Vagina (tissue), 2 donors: ENCODE data around the gene RFX2. TPM values are rescaled to one million over a fixed set of nuclear protein-coding genes. Genes with fewer than 3 reads are reported as not detected.

Source experiments
- DNase-seq, 2 donors: peaks; one replicate each; pipeline ENCODE4 v3.0.0-alpha.2; 2017; ENCODE audit errors: extremely low spot score in 2 of 2
- H3K27ac ChIP-seq: fragments of 200-600 bp; sonication (generic); one replicate; pipeline ENCODE4 v1.5.1; 2019
- H3K27me3 ChIP-seq: fragments of 200-600 bp; sonication (generic); one replicate; pipeline ENCODE4 v1.5.1; 2019
- H3K36me3 ChIP-seq, 2 donors: fragments of 200-600 bp; sonication (generic); one replicate each; pipeline ENCODE4 v1.5.1; 2017 to 2019
- H3K4me1 ChIP-seq: fragments of 200-600 bp; sonication (generic); one replicate; pipeline ENCODE4 v1.5.1; 2019
- H3K4me3 ChIP-seq, 2 donors: fragments of 200-600 bp; sonication (generic); 1 replicate in 1 of 2; 2 replicates in 1 of 2; pipeline ENCODE4 v1.5.1; 2016 to 2019
- H3K9me3 ChIP-seq: fragments of 200-600 bp; sonication (generic); one replicate; pipeline ENCODE4 v1.5.1; 2019
- POLR2A ChIP-seq, 2 donors: fragments of 450-650 bp; IDR thresholded peaks; one replicate each; pipeline ENCODE4 v1.6.1; 2017; ENCODE audit warnings: antibody characterized with exemption in 2 of 2, mild to moderate bottlenecking in 2 of 2, moderate library complexity in 2 of 2
- POLR2AphosphoS5 ChIP-seq, 2 donors: sonication (generic); formaldehyde crosslinking; IDR thresholded peaks; one replicate each; pipeline ENCODE4 v1.9.0; 2017; ENCODE audit warnings: antibody characterized with exemption in 2 of 2, mild to moderate bottlenecking in 2 of 2, low read depth in 1 of 2; ENCODE audit not compliant: insufficient read depth in 1 of 2
- intact Hi-C: fragments of 100-400 bp; cut with DNase I; formaldehyde crosslinking; loops from one replicate; pipeline ENCODE4 v1.15.1; 2023
- total RNA-seq: library from RNA; depleted of rRNA; stranded (reverse); fragments of >200 nt; gene quantifications from one replicate; pipeline ENCODE4 v1.2.3, GENCODE V29; 2016
- TF ChIP-seq, protein P1 (sequence below), 3 experiments: fragments of 450-650 bp in 2 of 3; fragments of 200-600 bp in 1 of 3; sonication (generic) in 1 of 3; IDR thresholded peaks; one replicate each; pipeline ENCODE4 v1.5.1; 2017 to 2019; ENCODE audit warnings: antibody characterized with exemption in 3 of 3, mild to moderate bottlenecking in 2 of 3, moderate library complexity in 2 of 3

RFX2 gene
- total RNA-seq, 1 donor from 2014 or later, result 12.0 TPM

DNA sequence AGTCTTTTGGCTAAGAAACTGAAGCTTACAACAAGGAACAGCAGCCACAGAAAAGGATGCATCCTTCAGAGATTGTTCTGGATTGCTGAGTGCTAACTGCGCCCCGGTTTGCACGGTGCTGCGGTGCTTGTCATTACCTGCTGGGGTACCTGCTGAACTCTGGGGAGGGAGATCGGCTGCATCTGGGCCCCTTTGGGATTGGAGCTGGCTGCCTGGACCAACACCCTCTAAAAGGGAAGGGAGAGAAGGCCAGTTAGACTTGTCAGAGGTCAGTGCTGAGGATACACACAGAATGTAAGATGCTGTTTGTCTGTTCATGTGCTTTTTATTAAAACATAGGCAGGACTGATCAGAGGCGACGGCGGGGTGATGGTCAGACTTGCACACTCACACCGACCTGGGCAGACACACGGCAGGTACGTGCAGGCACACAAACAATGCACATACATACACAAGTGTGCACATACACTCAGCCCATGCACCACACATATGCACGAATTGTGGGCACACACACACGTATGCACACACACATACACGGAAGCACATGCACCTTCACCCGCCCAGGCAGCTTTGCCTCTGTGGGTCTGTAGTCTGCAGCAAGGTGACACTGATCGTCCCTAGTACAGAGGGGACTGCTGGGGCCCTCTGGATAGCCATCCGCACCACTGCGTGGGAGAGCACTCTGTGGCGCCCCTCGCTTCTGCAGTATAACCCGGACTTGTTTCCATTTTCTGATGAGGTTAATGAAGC, 66.1 kb downstream of the RFX2 start:
- Histone ChIP-seq H3K27ac (no peak overlapping the region), H3K9me3 (no peaks in the 10 kb centered on the region), H3K27me3 (no peaks in the 10 kb centered on the region), H3K4me3 (no peak overlapping the region), H3K36me3 (no peaks in the 10 kb centered on the region), H3K4me1 (peaks cover 10% of the 10 kb centered on the region)
- TF ChIP-seq, protein P1, sequence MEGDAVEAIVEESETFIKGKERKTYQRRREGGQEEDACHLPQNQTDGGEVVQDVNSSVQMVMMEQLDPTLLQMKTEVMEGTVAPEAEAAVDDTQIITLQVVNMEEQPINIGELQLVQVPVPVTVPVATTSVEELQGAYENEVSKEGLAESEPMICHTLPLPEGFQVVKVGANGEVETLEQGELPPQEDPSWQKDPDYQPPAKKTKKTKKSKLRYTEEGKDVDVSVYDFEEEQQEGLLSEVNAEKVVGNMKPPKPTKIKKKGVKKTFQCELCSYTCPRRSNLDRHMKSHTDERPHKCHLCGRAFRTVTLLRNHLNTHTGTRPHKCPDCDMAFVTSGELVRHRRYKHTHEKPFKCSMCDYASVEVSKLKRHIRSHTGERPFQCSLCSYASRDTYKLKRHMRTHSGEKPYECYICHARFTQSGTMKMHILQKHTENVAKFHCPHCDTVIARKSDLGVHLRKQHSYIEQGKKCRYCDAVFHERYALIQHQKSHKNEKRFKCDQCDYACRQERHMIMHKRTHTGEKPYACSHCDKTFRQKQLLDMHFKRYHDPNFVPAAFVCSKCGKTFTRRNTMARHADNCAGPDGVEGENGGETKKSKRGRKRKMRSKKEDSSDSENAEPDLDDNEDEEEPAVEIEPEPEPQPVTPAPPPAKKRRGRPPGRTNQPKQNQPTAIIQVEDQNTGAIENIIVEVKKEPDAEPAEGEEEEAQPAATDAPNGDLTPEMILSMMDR (IDR thresholded peaks at IDR 0.05), result no peak
- no peak for TF ChIP-seq POLR2A (IDR thresholded peaks at IDR 0.05)
- intact Hi-C loops, result no loop called here
- DNase-seq, result peak in 1 of 2 donors; percentile 60

DNA sequence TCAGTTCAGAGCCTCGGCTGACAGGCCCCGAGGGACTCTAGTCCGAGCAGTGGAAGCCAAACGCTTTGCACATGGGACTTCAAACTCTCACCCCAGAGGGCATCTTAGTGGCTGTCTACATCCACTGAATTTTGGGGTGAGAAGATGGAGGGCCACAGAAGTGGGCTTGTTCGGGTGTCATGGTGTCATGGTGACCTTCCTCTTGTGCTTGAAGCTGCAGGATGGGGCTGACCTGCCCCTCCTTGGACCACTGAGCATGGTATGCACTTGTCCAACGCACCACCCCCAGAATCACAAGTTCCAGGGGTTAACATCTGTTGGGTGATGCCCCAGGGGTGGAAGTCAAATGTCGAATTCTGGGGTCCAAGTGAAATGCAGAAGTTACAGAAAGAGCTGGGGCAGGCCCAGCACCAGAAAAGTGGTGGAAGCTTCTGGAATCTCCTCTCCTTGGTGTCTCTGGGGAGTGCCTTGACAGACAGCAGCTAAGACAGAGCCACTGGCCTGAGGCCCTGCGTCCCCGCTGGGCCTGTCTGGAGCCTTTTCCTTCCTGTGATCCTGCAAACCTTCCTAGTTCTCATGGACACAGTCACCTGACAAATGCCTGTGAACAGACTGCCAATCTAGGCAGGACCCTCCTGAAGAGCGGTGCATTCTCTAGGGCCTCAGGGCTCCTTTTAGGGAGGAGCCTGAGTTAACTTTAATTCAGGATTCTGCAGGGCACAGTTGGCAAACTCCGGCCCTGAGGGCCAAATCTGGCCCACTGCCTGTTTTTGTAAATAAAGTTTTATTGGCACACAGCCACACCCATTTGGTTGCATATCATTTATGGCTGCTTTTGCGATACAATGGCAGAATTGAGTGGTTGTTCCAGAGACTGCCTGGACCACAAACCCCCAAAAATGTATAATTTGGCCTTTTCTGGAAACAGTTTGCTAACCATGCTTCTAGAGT, 67.2 kb downstream of the RFX2 start:
- H3K27me3 ChIP-seq, result no peaks in the 10 kb centered on the region
- no peak overlapping the region for H3K27ac ChIP-seq
- intact Hi-C loops, result no loop called here
- no peak overlapping the region for H3K4me3 ChIP-seq
- H3K36me3 ChIP-seq, result no peaks in the 10 kb centered on the region
- peak in 1 of 2 donors; percentile 34 for DNase-seq
- TF ChIP-seq, protein P1 (IDR thresholded peaks at IDR 0.05), result no peak
- TF ChIP-seq POLR2A (IDR thresholded peaks at IDR 0.05), result no peak
- TF ChIP-seq POLR2AphosphoS5 (IDR thresholded peaks at IDR 0.05; ENCODE audit: insufficient read depth in 1 of 2, low read depth in 1 of 2), result no peak
- H3K4me1 ChIP-seq, result no peaks in the 10 kb centered on the region
- H3K9me3 ChIP-seq, result no peaks in the 10 kb centered on the region

DNA sequence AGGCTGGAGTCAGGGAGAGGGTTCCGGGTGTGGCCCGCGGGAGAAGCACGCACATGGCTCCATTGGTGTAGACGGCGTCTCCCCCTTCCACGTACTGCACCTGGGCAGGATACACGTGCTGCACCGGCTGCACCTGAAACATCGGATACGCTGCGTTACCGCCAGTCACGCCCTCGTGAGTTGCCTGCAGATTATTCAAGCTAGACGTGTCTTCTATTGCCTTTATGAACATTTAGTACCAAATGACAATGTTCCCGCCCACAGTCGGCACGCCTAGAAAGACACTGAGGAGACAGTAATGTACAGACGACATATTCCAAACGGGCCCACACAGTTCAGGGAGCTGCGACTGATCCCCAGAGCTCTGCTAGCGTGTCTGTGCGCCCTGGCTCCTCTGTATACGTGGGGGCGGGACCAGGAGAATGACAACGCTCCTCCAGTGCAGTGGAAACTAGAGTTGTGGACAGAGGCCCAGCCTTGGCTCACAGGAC, 68.3 kb downstream of the RFX2 start:
- Histone ChIP-seq H3K27me3 (no peaks in the 10 kb centered on the region), H3K36me3 (no peaks in the 10 kb centered on the region), H3K27ac (no peak overlapping the region), H3K9me3 (no peaks in the 10 kb centered on the region), H3K4me1 (no peaks in the 10 kb centered on the region), H3K4me3 (no peak overlapping the region)
- intact Hi-C loops, result no loop called here
- TF ChIP-seq, protein P1 (IDR thresholded peaks at IDR 0.05), result no peak
- TF ChIP-seq POLR2AphosphoS5 (IDR thresholded peaks at IDR 0.05; ENCODE audit: insufficient read depth in 1 of 2, low read depth in 1 of 2) (no peak), POLR2A (IDR thresholded peaks at IDR 0.05) (no peak)
- DNase-seq, result peak in 1 of 2 donors; percentile 29

DNA sequence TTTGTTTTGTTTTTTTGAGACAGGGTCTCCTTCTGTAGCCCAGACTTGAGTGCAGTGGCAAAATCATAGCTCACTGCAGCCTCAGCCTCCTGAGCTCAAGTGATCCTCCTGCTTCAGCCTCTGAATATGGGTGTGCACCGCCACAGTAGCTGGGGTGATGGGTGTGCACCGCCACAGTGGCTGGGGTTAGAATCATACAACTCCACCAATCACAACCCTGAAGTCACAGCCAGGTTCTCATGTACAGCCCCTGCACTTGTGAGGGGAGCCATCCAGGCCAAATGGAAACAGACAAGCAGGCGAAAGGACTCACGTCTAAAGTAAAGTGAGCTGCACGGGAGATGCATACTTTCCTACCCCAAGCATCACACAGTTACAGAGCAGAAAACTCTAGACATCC, 69.2 kb downstream of the RFX2 start:
- no peak overlapping the region for H3K27ac ChIP-seq
- peak in 1 of 2 donors; percentile 22 for DNase-seq
- intact Hi-C loops, result no loop called here
- no peaks in the 10 kb centered on the region for H3K27me3 ChIP-seq
- H3K36me3 ChIP-seq, result no peaks in the 10 kb centered on the region
- H3K9me3 ChIP-seq, result no peaks in the 10 kb centered on the region
- TF ChIP-seq, protein P1 (IDR thresholded peaks at IDR 0.05), result no peak
- TF ChIP-seq POLR2AphosphoS5 (IDR thresholded peaks at IDR 0.05; ENCODE audit: insufficient read depth in 1 of 2, low read depth in 1 of 2), result no peak
- TF ChIP-seq POLR2A (IDR thresholded peaks at IDR 0.05), result no peak
- peaks cover 3% of the 10 kb centered on the region for H3K4me1 ChIP-seq
- no peak overlapping the region for H3K4me3 ChIP-seq
